Activated CD8-positive, alpha-beta T cell treated with anti-CD3 and anti-CD28 coated beads, Interleukin-2, amount 10 ng/mL, durations not matched to agents 7 days and 5 days (primary cell): ENCODE results near the gene POPDC2. TPM values are rescaled to one million over a fixed set of nuclear protein-coding genes. Genes with fewer than 3 reads are reported as not detected.
"Not testable (repeated sequence)": the region's sequence is repeated elsewhere in the genome, so short reads cannot be mapped to it uniquely, and the experiment has no call there.

Experiments
- ATAC-seq: fragments of 150-1000 bp; cut with Tn5 transposase; one replicate; pipeline ENCODE4 v1.10.0; 2021; ENCODE audit warnings: moderate library complexity
- CTCF ChIA-PET: fragments of 350-600 bp; sonication (Branson Sonifier 250); formaldehyde crosslinking; loops from one replicate; lab custom pipeline; 2021; ENCODE audit warnings: antibody characterized with exemption; lab: Charles Lee
- POLR2A ChIA-PET: fragments of 350-600 bp; sonication (Branson Sonifier 250); formaldehyde crosslinking; loops from one replicate; lab custom pipeline; 2021; ENCODE audit warnings: antibody characterized with exemption; lab: Charles Lee
- DNase-seq: peaks from one replicate; pipeline ENCODE4 v3.0.0-alpha.2; 2020
- H3K27ac Mint-ChIP-seq: one replicate; pipeline ENCODE4 v1.8.0; 2021; ENCODE audit warnings: mild to moderate bottlenecking, mixed read lengths
- H3K27me3 Mint-ChIP-seq: one replicate; pipeline ENCODE4 v1.8.0; 2021; ENCODE audit warnings: low read depth, mixed read lengths
- H3K36me3 Mint-ChIP-seq: one replicate; pipeline ENCODE4 v1.8.0; 2021; ENCODE audit warnings: low read depth, mixed read lengths
- H3K4me1 Mint-ChIP-seq: one replicate; pipeline ENCODE4 v1.8.0; 2021; ENCODE audit warnings: low read depth, mixed read lengths
- H3K4me3 Mint-ChIP-seq: one replicate; pipeline ENCODE4 v1.8.0; 2021; ENCODE audit warnings: mild to moderate bottlenecking, mixed read lengths
- H3K9me3 Mint-ChIP-seq: one replicate; pipeline ENCODE4 v1.8.0; 2022; ENCODE audit warnings: mixed read lengths; ENCODE audit not compliant: insufficient read depth
- total RNA-seq, 2 experiments: library from RNA; stranded (reverse); gene quantifications; one replicate each; pipeline ENCODE4 v1.2.3, GENCODE V29; 2021

The POPDC2 gene
- total RNA-seq, 2 experiments from 2014 or later = 3.3 to 4.8 TPM

DNA sequence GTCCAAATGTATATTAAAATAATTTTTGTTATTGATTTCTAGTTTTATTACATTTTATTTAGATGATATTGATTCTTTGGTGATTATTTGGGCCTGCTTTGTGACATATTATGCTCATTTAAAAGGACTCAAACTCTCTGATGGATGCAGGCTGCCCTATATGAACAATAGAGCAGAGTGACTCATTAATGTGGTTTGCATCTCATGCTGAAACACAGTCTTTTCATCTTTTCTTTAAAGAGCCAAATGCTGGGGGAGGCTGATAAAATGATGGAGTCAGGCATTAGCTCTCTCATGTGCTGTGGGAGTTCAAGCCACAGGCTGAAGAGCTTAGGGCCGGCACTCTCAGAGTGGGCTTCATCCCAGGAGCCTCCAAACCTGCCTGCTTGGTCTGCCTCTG is 55.5 kb downstream of the POPDC2 start:
- H3K36me3 Mint-ChIP-seq = no peaks in the 10 kb centered on the region
- CTCF ChIA-PET = interaction anchor here (1.3 kb wide), 2 partner anchors 46 to 76 kb away, joined by 3 to 4 read pairs; no protein-coding TSS in a partner anchor
- no peaks in the 10 kb centered on the region for H3K9me3 Mint-ChIP-seq
- no peak overlapping the region for H3K27ac Mint-ChIP-seq
- H3K27me3 Mint-ChIP-seq = peaks cover 19% of the 10 kb centered on the region
- POLR2A ChIA-PET = no interaction called here
- peaks cover 17% of the 10 kb centered on the region for H3K4me1 Mint-ChIP-seq
- H3K4me3 Mint-ChIP-seq = no peak overlapping the region
- DNase-seq (no peak), ATAC-seq (no peak)

DNA sequence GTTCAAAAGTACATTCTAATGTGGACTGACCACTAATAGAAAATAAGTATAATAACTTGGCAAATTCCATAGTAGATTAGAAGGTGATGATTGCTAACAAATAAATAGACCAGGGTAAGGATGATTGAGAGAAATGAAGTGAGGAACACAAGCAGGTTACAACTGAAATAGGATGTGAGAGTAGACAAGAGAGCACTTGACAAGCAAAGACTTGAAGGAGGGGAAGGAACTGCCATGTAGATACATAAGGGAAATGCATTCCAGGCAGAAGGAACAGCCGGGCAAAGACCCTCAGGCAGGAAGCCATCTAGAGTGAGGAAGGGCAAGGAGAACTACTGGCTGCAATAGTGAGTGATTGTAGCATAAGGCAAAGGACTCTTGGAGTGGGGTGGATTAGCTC is 57.7 kb downstream of the POPDC2 start:
- DNase-seq = no peak
- ATAC-seq = no peak
- POLR2A ChIA-PET = no interaction called here
- Mint-ChIP-seq H3K27ac (no peak overlapping the region), H3K27me3 (peaks cover 8% of the 10 kb centered on the region), H3K9me3 (no peaks in the 10 kb centered on the region), H3K36me3 (no peaks in the 10 kb centered on the region), H3K4me1 (peaks cover 30% of the 10 kb centered on the region), H3K4me3 (no peak overlapping the region)
- CTCF ChIA-PET = interaction anchor here (0.9 kb wide), 1 partner anchor 78 kb away, joined by 3 read pairs; no protein-coding TSS in a partner anchor

DNA sequence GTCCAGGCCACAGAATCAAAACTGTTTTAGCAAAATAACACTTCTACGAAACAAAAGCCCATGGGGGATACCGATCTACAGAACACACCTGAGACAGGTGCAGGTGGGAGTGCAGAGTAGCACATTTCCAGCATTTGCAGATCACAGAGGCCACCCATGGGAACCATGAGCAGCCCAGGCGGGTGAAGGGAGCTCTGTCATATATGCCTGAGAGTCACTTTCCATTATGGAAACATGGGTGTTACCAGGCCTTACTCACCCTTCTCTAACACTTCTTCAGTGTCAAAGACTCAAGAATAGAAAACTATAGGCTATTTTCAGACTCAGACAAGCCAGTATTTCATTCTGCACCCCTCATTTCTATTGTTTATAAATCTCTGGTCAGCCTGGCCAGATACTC is 59.2 kb downstream of the POPDC2 start:
- Mint-ChIP-seq H3K9me3 (no peaks in the 10 kb centered on the region), H3K27me3 (peaks cover 3% of the 10 kb centered on the region), H3K27ac (no peak overlapping the region), H3K4me1 (peaks cover 39% of the 10 kb centered on the region), H3K4me3 (no peak overlapping the region), H3K36me3 (no peaks in the 10 kb centered on the region)
- DNase-seq (no peak), ATAC-seq (peak; percentile 24)
- ChIA-PET CTCF (interaction anchor here (0.9 to 2.8 kb wide), 13 partner anchors 9 to 249 kb away, joined by 3 to 19 read pairs (median 4); partner anchors contain the start of genes COX17 and TIMMDC1), POLR2A (interaction anchor here (1.5 to 1.9 kb wide), 2 partner anchors 76 to 79 kb away, joined by 4 to 9 read pairs; partner anchors contain the start of gene COX17)

DNA sequence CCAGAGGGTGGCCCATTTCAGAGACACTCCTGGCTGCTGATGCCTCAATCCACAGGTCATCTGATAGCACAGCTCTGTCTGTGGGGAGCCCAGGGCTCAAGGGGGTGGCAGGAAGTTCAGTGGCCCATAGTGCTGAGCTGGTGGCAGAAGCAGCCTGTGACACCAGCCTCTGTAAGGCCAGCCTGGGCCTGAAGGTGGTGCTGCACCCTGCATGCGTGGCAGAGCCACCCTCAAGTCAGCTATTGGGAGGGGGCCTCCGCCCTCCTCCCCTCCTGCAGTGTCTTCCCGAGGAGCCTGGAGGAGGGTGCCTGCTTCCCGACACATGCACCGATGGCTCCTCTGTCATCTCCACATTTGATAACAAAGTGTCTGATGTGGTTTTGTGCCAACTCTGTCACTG is 59.7 kb downstream of the POPDC2 start:
- H3K4me3 Mint-ChIP-seq = no peak overlapping the region
- H3K4me1 Mint-ChIP-seq = peaks cover 43% of the 10 kb centered on the region
- DNase-seq (peak; percentile 31), ATAC-seq (peak; percentile 77)
- no peak overlapping the region for H3K27ac Mint-ChIP-seq
- ChIA-PET CTCF (interaction anchor here (0.6 to 2.8 kb wide), 15 partner anchors 9 to 199 kb away, joined by 3 to 19 read pairs (median 4); partner anchors contain the start of genes COX17 and TIMMDC1), POLR2A (interaction anchor here (1.5 to 1.9 kb wide), 3 partner anchors 19 to 80 kb away, joined by 4 to 9 read pairs (median 6); partner anchors contain the start of gene COX17)
- no peaks in the 10 kb centered on the region for H3K36me3 Mint-ChIP-seq
- no peaks in the 10 kb centered on the region for H3K9me3 Mint-ChIP-seq
- peaks cover 3% of the 10 kb centered on the region for H3K27me3 Mint-ChIP-seq

DNA sequence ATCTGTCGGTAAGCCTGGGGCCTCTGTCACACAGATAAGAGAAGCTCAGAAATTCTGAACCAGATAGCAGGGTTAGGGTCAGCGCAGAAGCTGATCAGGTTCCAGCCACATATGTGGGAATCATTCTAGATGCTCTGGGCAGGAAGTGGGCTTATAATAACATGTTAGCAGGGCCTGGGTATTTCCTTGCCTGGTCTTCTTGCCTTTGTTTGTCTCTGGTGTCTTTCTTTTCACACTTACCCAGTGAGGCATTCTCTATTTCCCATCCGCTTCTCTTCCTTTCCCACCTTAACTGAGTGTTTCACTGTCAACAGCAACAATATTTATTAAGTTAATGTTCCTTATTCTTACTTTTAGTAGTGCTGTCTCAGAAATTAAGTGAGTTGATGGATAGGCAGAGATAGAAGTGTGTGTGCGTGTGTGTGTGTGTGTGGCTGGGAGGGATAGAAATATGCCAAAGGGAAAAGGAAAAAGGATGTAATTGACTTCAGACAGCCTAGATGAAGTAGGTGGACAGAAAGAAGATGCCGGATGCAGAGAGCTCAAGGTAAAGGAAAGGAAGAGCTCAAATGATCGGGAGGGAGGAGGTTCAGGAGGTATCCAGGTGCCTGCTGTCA is 60.7 kb downstream of the POPDC2 start:
- Mint-ChIP-seq H3K27ac (peak overlapping the region; percentile 9), H3K4me3 (no peak overlapping the region), H3K4me1 (peaks cover 39% of the 10 kb centered on the region), H3K27me3 (peaks cover 3% of the 10 kb centered on the region), H3K9me3 (no peaks in the 10 kb centered on the region), H3K36me3 (no peaks in the 10 kb centered on the region)
- DNase-seq (no peak), ATAC-seq (no peak)
- CTCF ChIA-PET = interaction anchor here (0.8 to 2.8 kb wide), 10 partner anchors 9 to 81 kb away, joined by 3 to 19 read pairs (median 7); partner anchors contain the start of genes ADPRH and COX17
- POLR2A ChIA-PET = interaction anchor here (1.5 to 1.7 kb wide), 2 partner anchors 18 to 81 kb away, joined by 4 to 6 read pairs; no protein-coding TSS in a partner anchor

DNA sequence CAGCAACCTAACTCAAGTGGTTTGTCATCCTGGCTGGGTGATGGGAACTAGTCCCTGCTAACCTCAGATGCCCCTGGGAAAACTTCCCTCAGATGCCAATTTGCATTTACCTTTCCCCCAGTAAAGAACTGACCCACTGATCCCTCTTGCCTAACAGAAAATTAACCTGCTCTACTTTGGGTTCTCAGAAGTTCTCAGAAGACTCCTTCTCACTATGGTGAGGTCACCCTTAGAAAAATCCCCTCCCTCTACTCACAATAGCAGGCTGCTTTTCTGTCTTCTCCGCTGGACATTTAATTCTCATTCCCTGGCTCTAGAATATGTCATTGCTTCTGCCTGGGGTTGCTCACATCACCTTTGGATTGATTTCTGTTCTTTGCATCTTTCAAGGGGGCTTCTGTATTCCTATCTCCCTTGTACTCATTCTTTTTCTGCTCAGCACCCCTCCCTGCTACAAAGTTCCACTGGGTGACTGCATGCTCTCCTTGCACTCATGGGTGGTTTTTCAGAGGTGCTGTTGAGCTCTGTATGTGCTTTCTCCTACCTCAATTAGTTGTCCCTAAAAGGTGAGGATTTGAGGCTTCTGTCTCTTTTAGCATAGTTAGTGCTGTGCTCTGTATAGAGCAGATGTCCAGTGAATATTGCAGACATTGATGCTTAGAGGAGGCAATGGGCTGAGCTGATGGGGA is 61.8 kb downstream of the POPDC2 start:
- ATAC-seq = no peak
- CTCF ChIA-PET = interaction anchor here (0.8 to 2.8 kb wide), 3 partner anchors 38 to 82 kb away, joined by 4 to 17 read pairs (median 4); partner anchors contain the start of gene COX17

DNA sequence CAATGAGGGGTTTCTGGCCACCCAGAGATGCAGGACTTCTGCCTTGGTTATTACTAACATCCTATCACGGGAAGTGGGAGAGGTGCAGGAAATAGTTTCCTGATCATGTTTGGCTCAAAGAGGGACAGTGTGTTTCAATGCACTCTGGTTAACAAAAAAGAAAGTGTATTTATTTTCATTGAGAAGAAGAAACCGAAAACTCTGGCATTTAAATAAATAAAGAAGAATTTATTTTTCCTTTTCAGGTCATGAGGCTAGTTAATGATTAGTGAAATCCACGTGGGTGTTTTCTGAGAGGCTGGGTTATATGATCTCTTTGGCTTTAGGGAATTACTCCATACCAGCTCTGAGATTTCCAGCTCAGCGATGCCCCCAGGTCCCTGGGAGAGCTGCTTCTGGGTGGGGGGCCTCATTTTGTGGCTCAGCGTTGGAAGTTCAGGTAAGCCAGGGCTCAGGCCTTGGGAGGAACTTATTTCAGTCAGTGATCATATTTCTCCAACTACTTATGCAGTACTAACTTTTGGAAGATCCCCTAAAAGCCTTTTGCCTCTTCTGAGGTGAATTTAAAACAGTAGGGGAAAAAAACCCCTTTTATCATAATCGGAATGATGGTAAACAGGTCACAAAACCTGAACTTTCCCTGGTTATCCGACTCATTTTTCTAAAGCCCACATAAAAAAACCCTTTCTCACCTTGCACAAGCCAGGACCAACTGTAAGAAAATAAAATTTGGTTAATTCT is 62.7 kb downstream of the POPDC2 start, which contains the start of gene PLA1A:
TSS of gene PLA1A (plus strand) at position 338 of the 741 bp plus-strand sequence. CDS start at position 367, 29 bp downstream.
- Mint-ChIP-seq H3K4me3 (no peak within 1 kb of the TSS), H3K9me3 (no peaks in the 10 kb centered on the region), H3K27me3 (no peaks in the 10 kb centered on the region), H3K27ac (no peak within 1 kb of the TSS), H3K4me1 (peaks cover 39% of the 10 kb centered on the region), H3K36me3 (no peaks in the 10 kb centered on the region)
- CTCF ChIA-PET = no interaction called here
- DNase-seq (no peak), ATAC-seq (no peak)
- POLR2A ChIA-PET = no interaction called here

More for the DNA sequence above, 61.8 kb downstream of the POPDC2 start:
- Mint-ChIP-seq H3K27me3 (peaks cover 3% of the 10 kb centered on the region), H3K4me3 (no peak overlapping the region), H3K27ac (no peak overlapping the region), H3K9me3 (no peaks in the 10 kb centered on the region), H3K4me1 (peaks cover 39% of the 10 kb centered on the region), H3K36me3 (no peaks in the 10 kb centered on the region)
- POLR2A ChIA-PET = interaction anchor here (1.7 kb wide), 1 partner anchor 17 kb away, joined by 6 read pairs; no protein-coding TSS in a partner anchor
- no peak for DNase-seq

DNA sequence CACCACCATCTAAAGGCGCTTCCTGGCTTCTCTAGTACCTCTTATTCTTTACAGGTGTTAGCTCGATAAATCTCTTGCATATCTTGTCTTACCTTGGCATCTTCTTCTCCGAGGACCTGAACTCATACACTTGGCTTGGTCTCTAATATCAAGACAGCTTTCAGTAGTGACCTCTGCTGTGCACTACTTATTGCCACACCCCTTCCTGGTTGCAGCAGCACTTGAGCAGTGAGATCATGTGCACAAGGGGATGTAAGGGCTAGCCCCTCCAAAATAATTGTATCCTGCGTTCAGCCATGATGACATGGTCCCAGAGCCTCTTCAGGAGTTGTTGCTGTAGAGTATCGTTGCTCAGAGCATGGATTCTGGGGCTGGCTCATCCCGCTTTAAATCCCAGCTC is 64.0 kb downstream of the POPDC2 start:
- ATAC-seq (no peak), DNase-seq (no peak)
- Mint-ChIP-seq H3K27ac (no peak overlapping the region), H3K9me3 (no peaks in the 10 kb centered on the region), H3K4me3 (no peak overlapping the region), H3K27me3 (no peaks in the 10 kb centered on the region), H3K36me3 (no peaks in the 10 kb centered on the region), H3K4me1 (peaks cover 39% of the 10 kb centered on the region)
- POLR2A ChIA-PET = interaction anchor here (0.6 to 1.4 kb wide), 2 partner anchors 16 to 643 kb away, joined by 4 to 5 read pairs; partner anchors contain the start of gene ADPRH
- CTCF ChIA-PET = interaction anchor here (0.9 to 1.3 kb wide), 3 partner anchors 9 to 133 kb away, joined by 3 to 4 read pairs (median 3); partner anchors contain the start of gene TMEM39A

DNA sequence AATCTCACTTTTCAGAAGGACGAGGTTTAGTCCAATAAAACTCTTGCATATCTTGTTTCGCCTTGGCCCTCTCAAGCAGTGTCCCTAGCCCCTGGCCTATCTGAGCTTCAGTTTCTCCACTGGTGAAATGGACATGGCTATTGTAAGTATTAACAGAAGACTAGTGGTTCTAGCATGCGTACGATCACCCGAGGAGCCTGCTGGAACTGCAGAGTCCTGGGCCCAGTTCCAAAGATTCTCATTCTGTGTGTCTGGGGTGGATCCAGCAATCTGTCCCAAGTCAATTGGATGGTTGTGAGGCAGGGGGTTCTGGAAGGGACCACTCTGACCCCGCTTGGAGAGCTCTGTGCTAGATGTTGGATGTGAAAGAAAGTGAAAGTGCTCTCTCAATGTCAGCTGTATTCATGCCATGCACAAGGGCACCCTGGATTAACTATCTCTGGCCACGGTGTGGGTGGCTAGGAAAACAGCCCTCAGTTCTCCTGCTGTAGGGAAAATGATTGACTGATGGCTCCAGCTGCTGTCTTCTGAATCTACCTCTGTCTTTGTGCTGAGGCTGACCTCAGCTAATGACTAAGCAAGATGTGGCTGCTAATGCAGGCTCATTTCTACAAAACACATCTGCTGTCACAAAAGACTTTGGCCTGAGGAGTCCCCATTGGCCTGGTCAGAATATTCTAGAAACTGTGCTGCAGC is 64.6 kb downstream of the POPDC2 start:
- Mint-ChIP-seq H3K36me3 (peaks cover under 1% of the 10 kb centered on the region), H3K27me3 (no peaks in the 10 kb centered on the region), H3K27ac (peak overlapping the region; percentile 5), H3K4me1 (peaks cover 35% of the 10 kb centered on the region), H3K9me3 (no peaks in the 10 kb centered on the region), H3K4me3 (no peak overlapping the region)
- DNase-seq = no peak
- CTCF ChIA-PET = interaction anchor here (0.9 to 1.3 kb wide), 3 partner anchors 9 to 132 kb away, joined by 3 to 4 read pairs (median 3); partner anchors contain the start of gene TMEM39A
- POLR2A ChIA-PET = interaction anchor here (0.6 to 1.4 kb wide), 2 partner anchors 16 to 644 kb away, joined by 4 to 5 read pairs; partner anchors contain the start of gene ADPRH
- no peak for ATAC-seq

DNA sequence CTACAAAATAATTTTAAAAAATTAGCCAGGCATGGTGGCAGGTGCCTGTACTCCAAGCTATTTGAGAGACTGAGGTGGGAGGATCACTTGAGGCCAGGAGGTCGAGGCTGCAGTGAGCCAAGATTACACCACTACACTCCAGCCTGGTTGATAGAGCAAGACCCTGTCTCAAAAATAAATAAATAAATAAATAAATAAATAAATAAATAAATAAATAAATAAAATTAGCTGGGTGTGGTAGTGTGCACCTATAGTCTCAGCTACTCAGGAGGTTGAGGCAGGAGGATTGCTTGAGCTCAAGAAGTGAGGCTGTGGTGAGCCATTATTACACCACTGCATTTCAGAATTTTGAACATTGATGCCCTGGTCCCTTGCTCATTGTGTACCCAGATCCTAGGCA is 65.5 kb downstream of the POPDC2 start:
- H3K9me3 Mint-ChIP-seq, H3K27ac Mint-ChIP-seq, H3K36me3 Mint-ChIP-seq, H3K4me3 Mint-ChIP-seq, DNase-seq, H3K27me3 Mint-ChIP-seq, ATAC-seq, POLR2A ChIA-PET, CTCF ChIA-PET: not testable (repeated sequence)
- peaks cover 27% of the 10 kb centered on the region for H3K4me1 Mint-ChIP-seq
